IMR-90 (cell line): ENCODE results near the gene SERPINA4. TPM values are rescaled to one million over a fixed set of nuclear protein-coding genes. Genes with fewer than 3 reads are reported as not detected.

Experiments used
- ATAC-seq: fragments of 200-7000 bp; cut with Tn5 transposase; 2 replicates; pipeline ENCODE4 v1.9.1; 2020; ENCODE audit warnings: low read depth, mild to moderate bottlenecking, moderate library complexity
- BruUV-seq: library from RNA; stranded (reverse); fragments of 400-500 nt; replicated peaks from 2 replicates; lab custom pipeline; 2021; lab: Mats Ljungman, UMichigan
- CTCF ChIA-PET: fragments of 300-600 bp; formaldehyde crosslinking; extraction: SDS; loops from one replicate; lab custom pipeline; 2021; ENCODE audit warnings: antibody characterized with exemption; lab: Yijun Ruan, JAX
- POLR2A ChIA-PET: fragments of 300-600 bp; sonication (Branson Sonifier 250); formaldehyde crosslinking; loops from one replicate; lab custom pipeline; 2022; ENCODE audit warnings: antibody characterized with exemption; ENCODE audit not compliant: unreplicated experiment; lab: Charles Lee
- DNase-seq: peaks from one replicate; pipeline ENCODE4 v3.0.0; 2013
- H2AFZ ChIP-seq: replicated peaks from 2 replicates; pipeline ENCODE3; 2013; ENCODE audit warnings: low read length, mild to moderate bottlenecking; ENCODE audit not compliant: poor library complexity
- H2AK5ac ChIP-seq: 2 replicates; pipeline ENCODE4 v1.6.1; 2013; ENCODE audit warnings: low read depth, low read length, inconsistent platforms
- H2AK9ac ChIP-seq: replicated peaks from 2 replicates; pipeline ENCODE3; 2013; ENCODE audit warnings: mild to moderate bottlenecking, low read depth, low read length, moderate library complexity; ENCODE audit not compliant: poor library complexity
- H2BK120ac ChIP-seq: 2 replicates; pipeline ENCODE4 v1.6.1; 2013; ENCODE audit warnings: low read depth, low read length, inconsistent platforms
- H2BK15ac ChIP-seq: 3 replicates; pipeline ENCODE4 v1.6.1; 2013; ENCODE audit warnings: low read depth, low read length, inconsistent platforms
- H2BK20ac ChIP-seq: 2 replicates; pipeline ENCODE4 v1.6.1; 2013; ENCODE audit warnings: low read depth, mild to moderate bottlenecking, inconsistent platforms, low read length, moderate library complexity
- H2BK5ac ChIP-seq: 2 replicates; pipeline ENCODE4 v1.6.1; 2013; ENCODE audit warnings: mild to moderate bottlenecking, low read depth, low read length, inconsistent platforms; ENCODE audit not compliant: poor library complexity, severe bottlenecking
- H3K14ac ChIP-seq: replicated peaks from 2 replicates; pipeline ENCODE4 v1.6.1; 2013; ENCODE audit warnings: low read depth, low read length, inconsistent platforms
- H3K18ac ChIP-seq: 2 replicates; pipeline ENCODE4 v1.6.1; 2013; ENCODE audit warnings: low read depth, low read length, control low read depth
- H3K23ac ChIP-seq: 2 replicates; pipeline ENCODE4 v1.6.1; 2013; ENCODE audit warnings: low read depth, low read length, inconsistent platforms
- H3K27ac ChIP-seq: 2 replicates; pipeline ENCODE4 v1.5.1; 2013; ENCODE audit warnings: mild to moderate bottlenecking, control low read depth, low read length; ENCODE audit not compliant: insufficient read depth
- H3K27me3 ChIP-seq: 2 replicates; pipeline ENCODE4 v1.6.1; 2013; ENCODE audit warnings: low read length; ENCODE audit not compliant: control insufficient read depth, insufficient read depth
- H3K36me3 ChIP-seq: 2 replicates; pipeline ENCODE4 v1.6.1; 2013; ENCODE audit warnings: low read length, mixed read lengths; ENCODE audit not compliant: control insufficient read depth, insufficient read depth
- H3K4ac ChIP-seq: 2 replicates; pipeline ENCODE4 v1.6.1; 2013; ENCODE audit warnings: low read depth, low read length, inconsistent platforms
- H3K4me1 ChIP-seq: 2 replicates; pipeline ENCODE4 v1.6.1; 2013; ENCODE audit warnings: low read length, mixed read lengths; ENCODE audit not compliant: control insufficient read depth, insufficient read depth
- H3K4me2 ChIP-seq: 2 replicates; pipeline ENCODE4 v1.6.1; 2013; ENCODE audit warnings: low read depth, mild to moderate bottlenecking, control low read depth, low read length, moderate library complexity
- H3K4me3 ChIP-seq: 2 replicates; pipeline ENCODE4 v1.5.1; 2013; ENCODE audit warnings: low read depth, mild to moderate bottlenecking, control low read depth, low read length, moderate library complexity; ENCODE audit not compliant: insufficient read depth
- H3K56ac ChIP-seq: 2 replicates; pipeline ENCODE4 v1.6.1; 2013; ENCODE audit warnings: low read length, inconsistent platforms; ENCODE audit not compliant: insufficient read depth; ENCODE audit errors: extremely low read depth
- H3K79me1 ChIP-seq, 2 experiments: 2 replicates each; pipeline ENCODE4 v1.6.1; 2013; ENCODE audit warnings: low read length in 2 of 2, inconsistent platforms in 1 of 2, low read depth in 1 of 2
- H3K9ac ChIP-seq: 2 replicates; pipeline ENCODE4 v1.6.1; 2013; ENCODE audit warnings: low read depth, low read length, control low read depth
- H3K9me1 ChIP-seq: 2 replicates; pipeline ENCODE4 v1.6.1; 2013; ENCODE audit warnings: low read length, inconsistent platforms; ENCODE audit not compliant: insufficient read depth
- H3K9me3 ChIP-seq: 2 replicates; pipeline ENCODE4 v1.6.1; 2013; ENCODE audit warnings: low read length; ENCODE audit not compliant: control insufficient read depth, insufficient read depth
- H4K20me1 ChIP-seq: 2 replicates; pipeline ENCODE4 v1.6.1; 2013; ENCODE audit warnings: low read length, inconsistent platforms; ENCODE audit not compliant: insufficient read depth
- H4K5ac ChIP-seq: 2 replicates; pipeline ENCODE4 v1.6.1; 2013; ENCODE audit warnings: mild to moderate bottlenecking, low read depth, low read length, control low read depth
- H4K8ac ChIP-seq, 2 experiments: 2 replicates each; pipeline ENCODE4 v1.6.1; 2013; ENCODE audit warnings: low read depth in 2 of 2, low read length in 2 of 2, control low read depth in 1 of 2, inconsistent platforms in 1 of 2
- H4K91ac ChIP-seq: 2 replicates; pipeline ENCODE4 v1.6.1; 2013; ENCODE audit warnings: low read depth, low read length, inconsistent platforms; ENCODE audit not compliant: insufficient read depth
- CEBPB ChIP-seq: IDR thresholded peaks from 2 replicates; pipeline ENCODE4 v1.6.1; 2012; ENCODE audit warnings: low read depth, low read length, improper control_type of control experiment
- CTCF ChIP-seq: conservative IDR thresholded peaks from 2 replicates; pipeline ENCODE4 v1.5.1; 2012; ENCODE audit warnings: mild to moderate bottlenecking, low read depth, low read length, improper control_type of control experiment
- FOS ChIP-seq: fragments of 150-350 bp; IDR thresholded peaks from 2 replicates; pipeline ENCODE4 v1.6.1; 2016; ENCODE audit warnings: low read depth, low read length
- MAFK ChIP-seq: IDR thresholded peaks from 2 replicates; pipeline ENCODE4 v1.6.1; 2012; ENCODE audit warnings: low read depth, low read length, improper control_type of control experiment
- WGBS, 2 experiments: methylation state at CpG; one replicate each; pipeline versions ENCODE4 v1.1.5 to v1.1.7; 2013; ENCODE audit warnings: missing lambda C conversion rate in 2 of 2; ENCODE audit not compliant: insufficient read length in 1 of 2; ENCODE audit errors: extremely low coverage in 2 of 2; 5-methylcytosine and 5-hydroxymethylcytosine counted together
- dilution Hi-C: fragments of 300-500 bp; cut with HindIII; formaldehyde crosslinking; loops from one replicate; pipeline ENCODE4 v1.14.3; 2018; ENCODE audit warnings: low sequenced_read_pairs; ENCODE audit not compliant: unreplicated experiment
- in situ Hi-C: fragments of 300-500 bp; cut with MboI; formaldehyde crosslinking; loops from 3 replicates; pipeline ENCODE4 v1.14.3; 2019; ENCODE audit warnings: low sequenced_read_pairs, inconsistent platforms, mixed read lengths
- intact Hi-C: fragments of 100-400 bp; cut with micrococcal nuclease; formaldehyde crosslinking; loops from 2 replicates; pipeline ENCODE4 v1.10.0; 2022
- polyA plus RNA-seq, 3 experiments: library from polyadenylated mRNA; depleted of rRNA; stranded (reverse); fragments of >200 nt; gene quantifications; 2 replicates each; pipeline ENCODE4 v1.2.3, GENCODE V29; 2012; ENCODE audit warnings: low replicate concordance in 1 of 3
- total RNA-seq: library from RNA; depleted of rRNA; stranded (reverse); fragments of >200 nt; gene quantifications from 2 replicates; pipeline ENCODE4 v1.2.3, GENCODE V29; 2012

Gene SERPINA4
- total and polyA plus RNA-seq, 2 of the 4 experiments (the other 2 are of a cell fraction): not detected

DNA sequence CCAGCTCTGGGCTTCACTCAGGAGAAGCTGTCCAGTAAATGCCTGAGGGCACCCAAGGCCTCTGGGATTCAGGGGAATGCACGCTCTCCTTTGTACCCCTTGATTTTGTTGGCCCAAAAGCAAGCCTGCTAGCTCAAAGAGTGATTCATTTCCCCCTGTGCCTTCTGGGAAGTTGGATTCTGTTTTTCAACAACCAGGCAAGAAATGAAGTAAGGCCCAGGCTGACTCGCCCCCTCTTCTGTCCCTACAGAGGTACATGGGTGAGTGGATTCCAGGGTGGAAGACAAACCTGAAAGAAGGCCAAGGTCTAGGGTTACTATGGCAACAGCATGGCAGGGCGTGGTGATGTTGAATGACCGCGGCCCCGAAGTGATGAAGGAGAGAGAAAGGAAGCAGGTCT lies 10.7 kb downstream of the SERPINA4 start:
- Histone ChIP-seq H2BK5ac (no peak overlapping the region), H3K9ac (no peak overlapping the region), H3K18ac (no peak overlapping the region), H3K79me1 (no peaks in the 10 kb centered on the region), H3K27me3 (no peaks in the 10 kb centered on the region; the same call in 1 of the 2 replicates), H3K9me1 (no peaks in the 10 kb centered on the region), H3K23ac (no peak overlapping the region), H4K91ac (no peak overlapping the region), H2AK9ac (peak overlapping the region; percentile 58), H2BK20ac (no peak overlapping the region), H3K4me3 (no peak overlapping the region), H2AFZ (no peak overlapping the region), H4K8ac (no peak overlapping the region; a peak in 1 of 4 replicates), H2AK5ac (no peak overlapping the region), H2BK15ac (no peak overlapping the region), H3K9me3 (peaks cover under 1% of the 10 kb centered on the region), H3K4ac (no peak overlapping the region), H3K4me1 (no peaks in the 10 kb centered on the region), H3K14ac (no peak overlapping the region), H4K20me1 (no peaks in the 10 kb centered on the region), H3K56ac (no peak overlapping the region), H3K4me2 (no peak overlapping the region), H4K5ac (no peak overlapping the region), H3K27ac (no peak overlapping the region), H3K36me3 (no peaks in the 10 kb centered on the region), H2BK120ac (no peak overlapping the region)
- TF ChIP-seq CEBPB (no peak), MAFK (no peak), CTCF (no peak), FOS (no peak)
- no peak for ATAC-seq
- intact Hi-C loops: no loop called here
- DNase-seq: peak; percentile 23
- no CpG with 5 or more reads among the region's 6 CpGs for WGBS, 2 experiments
- dilution Hi-C loops: no loop called here
- ChIA-PET POLR2A (no interaction called here), CTCF (interaction anchor here (0.6 kb wide), 1 partner anchor 707 kb away, joined by 3 read pairs; no protein-coding TSS in a partner anchor)
- no TSS peak for BruUV-seq
- in situ Hi-C loops: no loop called here
